ENCODE data around the gene USP25.

- TF ChIP-seq CTCF (IDR thresholded peaks at IDR 0.05 in 8 of 11, conservative IDR thresholded peaks at IDR 0.05 in 3 of 11) (no peak), POLR2A (IDR thresholded peaks at IDR 0.05) (no peak), POLR2AphosphoS5 (IDR thresholded peaks at IDR 0.05) (no peak)
These were observed 11.1 kb upstream of the USP25 start for GRCh38 chr21:15718711-15719110.
